22Rv1 (cell line): Measurements from ENCODE around the gene ABTB2.

ENCODE experiments used
- H3K27ac ChIP-seq: fragments of 450-650 bp; 2 replicates; pipeline ENCODE4 v1.5.1; 2017
- CTCF ChIP-seq: fragments of 450-650 bp; IDR thresholded peaks from 2 replicates; pipeline ENCODE4 v1.5.1; 2017; ENCODE audit warnings: mild to moderate bottlenecking
- ZFX ChIP-seq: fragments of 450-650 bp; IDR thresholded peaks from 2 replicates; pipeline ENCODE4 v1.6.1; 2017; ENCODE audit warnings: antibody characterized with exemption, borderline replicate concordance

The ABTB2 gene

DNA sequence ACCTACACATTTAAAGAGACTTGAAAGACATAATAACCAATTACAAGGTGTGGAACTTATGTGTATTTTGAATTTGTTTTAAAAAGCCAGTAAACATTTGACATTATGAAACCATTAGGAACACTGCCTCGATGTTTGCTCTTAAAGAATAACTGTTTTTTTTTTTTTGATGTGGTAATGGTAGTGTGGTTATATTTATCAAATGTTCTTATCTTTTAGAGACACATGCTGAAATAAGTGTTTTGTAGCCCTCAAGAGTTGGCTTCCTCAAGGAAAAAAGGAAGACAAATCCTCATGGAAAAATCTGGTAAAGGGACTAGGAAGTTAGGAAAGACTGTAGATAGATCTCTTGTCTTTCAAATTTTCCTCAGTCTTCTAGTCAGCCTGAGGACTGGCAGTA lies 2.2 kb upstream of the ABTB2 start:
- no peak overlapping the region for H3K27ac ChIP-seq
- TF ChIP-seq CTCF (no peak), ZFX (no peak)

DNA sequence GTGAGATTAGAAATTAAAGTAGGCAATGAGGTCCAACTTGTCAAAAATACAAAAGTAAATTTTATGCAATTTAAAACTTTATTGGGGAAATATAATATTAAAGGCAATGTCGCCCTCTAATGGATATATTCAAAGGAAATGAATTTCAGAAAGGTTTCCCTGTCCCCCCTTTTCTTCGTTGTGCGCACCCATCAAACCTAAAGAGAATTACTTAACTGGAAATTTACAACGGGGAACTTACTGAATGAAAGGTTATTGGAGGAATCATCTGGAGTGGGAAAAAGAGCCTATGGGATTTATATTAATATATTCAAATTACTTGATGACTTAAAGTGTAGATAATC lies 1.7 kb upstream of the ABTB2 start:
- TF ChIP-seq ZFX (no peak), CTCF (peak; percentile 79)
- H3K27ac ChIP-seq: peak overlapping the region; percentile 90

DNA sequence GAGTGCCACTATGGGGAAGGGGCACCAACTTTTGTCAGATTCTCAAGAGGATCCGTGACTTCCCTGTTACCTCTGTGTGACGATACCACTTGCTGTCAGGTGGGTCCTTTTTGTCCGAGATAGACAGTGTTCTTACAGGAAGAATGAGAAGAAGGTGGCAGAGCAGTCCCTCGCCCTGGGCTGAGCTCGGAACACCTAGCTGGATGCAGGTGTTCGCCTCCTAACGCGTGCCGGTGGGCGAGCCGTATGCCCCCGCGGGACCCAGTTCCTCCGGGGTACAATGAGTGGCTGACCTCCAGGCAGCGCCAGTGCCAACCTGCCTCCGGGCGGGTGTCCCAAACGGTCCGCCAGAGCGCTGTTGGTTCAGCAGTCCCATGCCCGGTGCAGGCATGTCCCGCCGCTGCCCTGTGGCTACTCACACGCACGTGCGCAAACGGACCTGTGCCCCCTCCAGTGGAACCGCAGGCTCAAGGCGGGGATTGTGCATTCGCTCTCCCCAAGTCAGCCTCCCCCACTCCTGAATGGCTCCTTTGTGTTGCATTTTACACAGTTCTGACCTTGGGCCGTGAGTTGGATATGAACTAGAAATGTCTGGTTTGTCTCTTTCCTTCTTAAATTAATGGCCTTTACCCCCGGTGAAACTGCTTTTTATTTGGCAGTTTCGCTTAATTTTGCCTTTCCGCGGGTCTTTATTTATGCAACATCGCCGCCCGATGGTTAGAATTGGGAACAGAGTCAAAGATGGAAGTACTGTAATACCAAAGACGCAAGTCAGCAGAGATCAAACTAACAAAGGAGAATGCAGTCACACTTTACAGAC lies 1.1 kb upstream of the ABTB2 start:
- peak overlapping the region; percentile 90 for H3K27ac ChIP-seq

GRCh38 chr11:34358258-34358727 lies 483 bp upstream of the ABTB2 start:
- no peak for TF ChIP-seq CTCF
- no peak for TF ChIP-seq ZFX
- peak overlapping the region; percentile 90 for H3K27ac ChIP-seq

More for the DNA sequence above, 1.1 kb upstream of the ABTB2 start:
- TF ChIP-seq CTCF (peak; percentile 91), ZFX (no peak)

DNA sequence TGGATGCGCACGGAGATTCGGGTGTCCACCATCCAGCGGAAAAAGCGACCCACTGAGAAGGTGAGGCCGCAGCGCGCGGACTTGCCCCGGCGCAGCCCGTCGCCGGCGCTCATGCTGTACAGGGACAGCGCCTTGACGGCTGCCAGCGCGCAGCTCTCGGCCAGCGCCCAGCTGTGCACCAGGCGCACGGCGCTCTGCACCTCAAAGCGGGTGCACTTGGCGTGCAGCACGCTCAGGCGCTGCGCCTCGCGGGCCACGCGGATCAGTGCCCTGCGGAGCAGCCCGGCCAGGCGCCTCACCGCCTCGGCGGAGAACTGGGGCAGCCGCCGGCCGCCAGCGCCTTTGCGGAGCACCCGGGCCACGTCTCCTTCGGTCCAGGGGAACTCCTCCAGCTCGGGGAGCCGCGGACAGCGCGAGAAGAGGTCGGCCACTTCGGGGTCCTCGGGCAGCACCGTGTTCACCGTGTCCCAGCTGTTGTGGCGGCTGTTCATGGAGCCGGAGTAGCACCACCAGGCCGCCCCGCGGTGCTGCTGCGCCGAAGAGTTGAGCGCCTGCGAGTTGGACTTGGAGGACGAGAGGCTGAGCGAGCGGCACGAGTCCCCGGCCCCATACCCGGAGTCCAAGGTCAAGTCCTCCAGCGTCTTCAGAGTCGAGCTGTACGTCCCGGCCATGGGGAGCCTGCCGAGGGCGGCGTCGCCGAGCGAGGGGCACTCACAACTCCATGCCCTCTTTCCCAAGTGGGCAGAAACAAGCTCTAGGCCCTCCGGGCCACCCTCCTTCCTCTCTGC lies 703 bp downstream of the ABTB2 start:
- peak overlapping the region; percentile 90 for H3K27ac ChIP-seq
- TF ChIP-seq ZFX: no peak
- TF ChIP-seq CTCF: peak; percentile 35

DNA sequence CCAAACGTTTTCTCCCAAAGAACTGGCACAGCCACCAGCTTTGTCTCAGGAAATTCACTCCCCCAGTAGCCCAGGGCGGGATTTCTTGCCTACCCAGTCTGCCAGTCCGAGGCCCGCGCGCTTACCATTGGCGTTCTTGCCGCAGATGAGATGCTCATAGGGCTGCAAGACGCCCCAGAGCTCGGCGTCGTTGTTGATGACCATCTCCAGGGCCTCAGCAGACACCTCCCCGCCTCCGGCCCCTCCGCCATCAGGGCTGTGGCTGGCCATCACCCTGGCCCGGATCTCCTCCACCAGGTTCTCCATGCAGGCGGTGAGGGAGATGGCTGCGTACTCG lies 1.3 kb downstream of the ABTB2 start:
- no peak overlapping the region for H3K27ac ChIP-seq
- no peak for TF ChIP-seq ZFX
- TF ChIP-seq CTCF: no peak

GRCh38 chr11:34356130-34356529 lies 1.7 kb downstream of the ABTB2 start:
- TF ChIP-seq CTCF (no peak), ZFX (no peak)
- H3K27ac ChIP-seq: no peak overlapping the region
